Stimulated activated CD8-positive, alpha-beta memory T cell treated with anti-CD3 and anti-CD28 coated beads, Interleukin-7, amount 100 ng/mL, for 4 hours (primary cell): ENCODE data around the gene LMAN2.

Source experiments
- DNase-seq, 2 donors: peaks; one replicate each; pipeline ENCODE4 v3.0.0-alpha.2; 2020; ENCODE audit warnings: low read depth in 2 of 2

LMAN2 gene

GRCh38 chr5:177327539-177328522, 23.6 kb downstream of the LMAN2 start:
- DNase-seq, result no peak

- no peak for DNase-seq
Measured at GRCh38 chr5:177325868-177326381, 25.5 kb downstream of the LMAN2 start.

GRCh38 chr5:177320879-177321278, 30.6 kb downstream of the LMAN2 start:
- no peak for DNase-seq

- no peak for DNase-seq
Measured at GRCh38 chr5:177319913-177320588, 31.4 kb downstream of the LMAN2 start.

- peak; percentile 59 to 61 for DNase-seq
Measured at GRCh38 chr5:177317959-177318377, 33.5 kb downstream of the LMAN2 start.

DNA sequence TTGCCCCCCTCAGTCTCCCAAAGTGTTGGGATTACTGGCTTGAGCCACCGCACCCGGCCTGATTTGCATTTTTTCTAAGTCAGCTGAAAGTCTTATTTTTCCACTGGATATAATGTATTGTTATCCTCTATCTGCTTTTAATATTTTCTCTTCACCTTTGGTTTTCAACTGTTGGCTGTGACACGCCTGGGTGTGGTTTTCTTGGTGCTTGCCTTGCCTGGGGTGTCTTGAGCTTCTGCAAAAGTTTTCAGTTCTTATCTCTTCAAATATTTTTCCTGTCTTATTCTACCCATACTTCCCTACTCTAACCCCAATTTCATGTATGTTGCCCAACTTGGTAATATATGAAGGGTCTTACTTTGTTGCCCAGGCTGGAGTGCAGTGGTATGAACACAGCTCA, 35.5 kb downstream of the LMAN2 start:
- DNase-seq, result no peak

GRCh38 chr5:177315411-177315810, 36.1 kb downstream of the LMAN2 start:
- no peak for DNase-seq

DNA sequence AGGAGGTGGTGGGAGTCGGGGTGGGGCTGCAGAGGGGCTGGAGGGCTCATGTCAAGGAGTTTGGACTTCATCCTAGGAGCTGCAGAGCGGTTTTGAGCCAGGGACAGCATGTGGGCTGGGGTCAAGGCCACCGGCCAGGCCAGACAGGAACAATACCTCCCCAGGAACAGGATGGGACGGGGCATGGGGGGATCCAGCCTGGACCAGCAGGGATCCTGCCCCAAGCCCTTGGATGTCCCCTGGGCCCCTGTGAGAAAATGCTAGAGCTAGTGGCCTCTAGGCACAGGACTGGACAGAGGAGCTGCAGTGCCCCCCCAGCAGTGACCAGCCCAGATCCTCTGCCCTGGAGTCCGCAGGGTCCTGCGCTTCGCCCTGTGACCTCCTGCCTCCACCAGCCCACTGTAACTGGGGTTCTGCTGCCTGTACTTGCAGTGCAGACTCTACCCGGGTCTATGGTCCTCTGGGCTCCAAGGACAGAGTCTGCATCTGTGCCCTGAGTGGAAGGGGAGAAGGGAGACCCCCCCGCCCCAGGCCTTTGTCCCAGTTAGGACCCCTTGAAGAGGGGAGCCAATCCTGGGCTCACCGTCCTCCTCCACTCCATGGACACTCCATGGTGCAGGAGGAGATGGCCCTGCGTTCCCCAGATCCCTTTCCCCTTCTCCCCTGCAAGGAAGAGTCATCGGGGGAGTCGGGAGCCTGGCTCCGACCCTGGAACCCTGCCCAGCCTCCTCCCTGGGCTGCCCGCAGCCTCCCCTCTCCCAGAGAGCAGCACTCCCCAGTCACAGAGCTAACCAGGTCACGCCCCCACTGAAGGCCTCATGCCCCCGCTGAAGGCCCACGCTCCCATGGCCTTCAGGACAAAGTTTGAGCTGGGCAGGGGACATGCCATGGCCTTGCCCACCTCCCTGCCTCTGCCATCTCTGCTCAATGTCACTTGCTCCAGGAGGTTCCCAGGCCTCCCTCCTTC, 36.8 kb downstream of the LMAN2 start:
- no peak for DNase-seq

- no peak for DNase-seq
Measured at GRCh38 chr5:177313561-177314259, 37.8 kb downstream of the LMAN2 start.

DNA sequence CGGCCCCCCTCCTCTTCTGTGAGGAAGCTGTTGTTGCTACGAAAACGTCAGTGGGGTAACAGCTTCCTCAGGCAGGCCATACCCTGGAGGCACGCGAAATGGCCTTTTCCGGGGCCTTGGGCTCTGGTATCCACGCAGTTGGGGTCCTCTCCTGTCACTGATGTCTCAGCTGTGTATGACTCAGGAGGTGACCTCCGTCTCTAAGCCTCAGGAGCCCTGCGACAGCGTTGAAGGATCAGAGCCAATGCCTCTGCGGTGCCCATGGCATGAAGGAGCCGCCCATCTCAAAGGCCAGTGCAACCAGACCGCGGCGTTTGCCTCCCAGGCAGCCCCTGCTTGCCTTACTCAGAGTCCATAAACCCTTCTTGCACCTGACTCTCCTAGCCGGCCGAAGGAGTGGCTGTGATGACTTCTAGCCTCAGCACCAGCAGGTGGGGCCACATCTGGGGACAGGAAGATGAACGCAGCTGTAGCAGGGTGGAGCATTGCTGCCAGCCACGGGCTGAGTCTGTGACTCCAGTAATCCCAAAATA, 38.8 kb downstream of the LMAN2 start:
- DNase-seq, result no peak

DNA sequence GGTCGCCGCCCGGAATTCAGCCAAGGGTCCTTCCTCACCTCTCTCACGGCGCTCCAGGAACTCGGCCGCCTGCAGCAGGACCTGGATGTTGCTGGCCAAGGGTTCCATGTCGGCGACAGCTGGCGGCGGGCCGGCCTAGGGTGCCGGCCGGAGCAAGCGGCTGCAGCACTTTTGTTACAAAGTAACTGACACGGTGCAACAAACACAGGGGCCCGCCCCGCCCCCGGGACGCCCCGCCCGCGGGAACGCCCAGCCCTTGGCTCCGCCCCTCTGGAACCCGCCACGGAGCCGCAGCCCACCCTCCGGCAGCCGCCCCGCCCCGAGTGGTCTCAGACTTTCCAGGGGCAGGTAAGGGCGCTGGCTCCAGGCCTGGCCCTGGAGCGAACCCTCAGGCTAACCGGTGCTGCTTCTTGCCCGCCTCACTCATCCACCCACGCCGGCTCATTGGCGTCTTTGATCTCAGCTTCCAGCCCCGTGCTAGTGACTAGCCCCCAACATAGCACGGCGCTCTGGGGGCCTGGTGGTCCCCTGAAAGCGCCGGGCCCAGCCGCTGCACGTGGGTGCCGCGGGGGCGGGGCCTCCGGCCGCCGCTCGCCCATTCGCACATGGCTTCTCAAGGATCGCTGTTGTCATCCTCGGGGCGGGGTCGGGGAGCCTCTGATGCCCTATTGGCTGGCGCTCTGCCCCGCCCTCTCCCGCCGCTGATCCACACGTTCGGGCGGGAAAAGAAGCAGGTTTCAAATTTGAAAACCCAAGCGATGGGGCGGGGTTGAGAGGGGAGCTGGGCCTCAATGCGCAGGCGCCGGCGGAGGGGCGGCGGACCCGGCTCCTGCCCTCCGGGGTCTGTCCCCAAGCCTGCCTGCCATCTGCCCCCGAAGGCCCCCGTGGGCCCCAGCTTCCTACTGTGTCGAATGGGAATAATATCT, 39.5 kb downstream of the LMAN2 start, which contains the start of gene MXD3:
Gene MXD3 (minus strand): TSS at position 176 of the 926 bp plus-strand sequence. CDS start 68 bp downstream, at position 108.
- DNase-seq, result peak; percentile 91 to 95

GRCh38 chr5:177311392-177311722, 40.1 kb downstream of the LMAN2 start:
- DNase-seq, result no peak

- no peak for DNase-seq
Measured at GRCh38 chr5:177310757-177311391, 40.6 kb downstream of the LMAN2 start.

GRCh38 chr5:177310332-177310731, 41.1 kb downstream of the LMAN2 start:
- DNase-seq, result no peak

DNA sequence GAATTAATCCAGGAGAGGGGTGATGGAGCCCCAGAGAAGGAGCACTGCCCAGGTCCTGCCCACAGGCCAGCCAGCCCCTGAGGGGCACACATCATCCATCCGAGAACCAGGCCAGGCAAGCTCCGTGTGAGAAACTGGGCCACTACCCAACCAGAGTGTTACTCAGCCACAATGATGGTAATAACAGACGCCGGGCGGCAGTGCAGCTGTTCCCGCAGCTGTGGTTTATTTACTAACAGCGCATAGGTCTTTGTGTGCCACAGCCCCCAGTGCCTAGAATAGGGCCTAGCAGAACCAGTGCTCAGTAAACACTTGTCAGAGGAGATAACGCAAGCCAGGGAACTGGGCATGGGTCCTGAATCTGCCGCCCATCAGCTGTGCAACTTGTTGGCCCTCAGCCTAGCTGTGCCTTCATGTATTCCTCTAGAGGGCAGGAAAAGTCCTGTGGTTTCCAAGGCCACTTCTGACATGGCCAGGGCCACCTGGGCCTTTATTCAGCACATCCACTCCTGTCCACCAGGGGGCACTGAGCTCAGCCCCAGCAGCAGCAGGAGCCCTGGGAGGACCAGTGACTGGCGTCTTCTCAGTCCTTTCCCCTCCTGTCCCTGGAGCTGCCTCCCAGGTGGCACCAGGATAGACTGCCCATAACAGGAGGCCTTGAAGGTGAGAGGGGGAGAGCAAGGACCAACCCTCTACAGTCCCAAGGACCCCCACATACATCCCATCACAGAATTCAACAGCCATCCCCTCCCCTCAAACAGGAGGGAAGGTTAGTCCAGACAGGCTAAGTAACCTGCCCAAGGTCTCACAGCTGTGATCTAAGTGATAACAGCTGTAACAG, 41.9 kb downstream of the LMAN2 start:
- peak; percentile 46 to 55 for DNase-seq

GRCh38 chr5:177308740-177309139, 42.7 kb downstream of the LMAN2 start:
- DNase-seq, result no peak

GRCh38 chr5:177307544-177308363, 43.7 kb downstream of the LMAN2 start:
- DNase-seq, result no peak
